ENCODE measurements around the gene NAXD. TPM values are rescaled to one million over a fixed set of nuclear protein-coding genes. Genes with fewer than 3 reads are reported as not detected.

NAXD gene
- total RNA-seq, 1 experiment from 2014 or later, result 32.1 TPM

DNA sequence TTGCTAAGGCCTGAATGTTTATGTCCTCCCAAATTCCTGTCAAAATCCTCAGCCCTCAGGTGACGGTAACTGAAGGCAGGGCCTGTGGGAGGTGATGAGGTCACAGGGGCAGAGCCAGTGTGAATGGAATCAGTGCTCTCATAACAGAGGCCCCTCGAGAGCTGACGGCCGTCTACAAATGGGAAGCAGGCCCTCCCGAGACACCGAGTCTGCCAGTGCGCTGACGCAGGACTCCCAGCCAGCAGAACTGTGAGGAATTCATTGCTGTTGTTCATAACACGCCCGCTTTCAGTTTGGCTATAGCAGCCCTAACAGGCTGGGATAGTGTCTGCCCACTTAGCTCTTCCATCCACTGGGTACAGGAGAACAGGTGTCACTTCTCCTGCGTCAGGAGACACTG, 49.3 kb downstream of the NAXD start (continued):
- TF ChIP-seq CBX3 (IDR thresholded peaks at IDR 0.05; ENCODE audit: low read depth), result no peak
- no peak for TF ChIP-seq EZH2phosphoT487 (IDR thresholded peaks at IDR 0.05; ENCODE audit: borderline replicate concordance)

GRCh38 chr13:110665491-110666254, 50.3 kb downstream of the NAXD start:
- intact Hi-C loops (cut with micrococcal nuclease), result no loop called here
- ChIA-PET RAD21 (ENCODE audit: low non-redundant PET in 1 of 2, low total read pairs in 2 of 2, uncharacterized antibody in 2 of 2, unreplicated experiment in 2 of 2) (no interaction called here), POLR2A (no interaction called here), CTCF (no interaction called here)
- Histone ChIP-seq H3K36me3 (ENCODE audit: control insufficient read depth in 1 of 2, insufficient read depth in 2 of 2, low read length in 2 of 2) (peaks cover 17 to 57% of the 10 kb centered on the region in 2 experiments), H3K27ac (ENCODE audit: low read depth, low read length) (no peak overlapping the region), H3K79me2 (ENCODE audit: insufficient read depth, low read length) (no peaks in the 10 kb centered on the region; the same call in 1 of the 2 replicates), H2AFZ (ENCODE audit: low read depth, low read length, poor library complexity, severe bottlenecking) (no peak overlapping the region), H3K9me2 (ENCODE audit: insufficient read depth) (no peaks in the 10 kb centered on the region), H3K4me3 (replicated peaks in 1 of 2; ENCODE audit: low read depth in 1 of 2, low read length in 2 of 2) (no peak overlapping the region), H3K4me2 (ENCODE audit: low read length) (no peak overlapping the region), H4K20me1 (ENCODE audit: insufficient read depth) (no peaks in the 10 kb centered on the region), H3K9ac (ENCODE audit: low read length) (no peak overlapping the region), H3K4me1 (ENCODE audit: control insufficient read depth in 1 of 2, insufficient read depth in 2 of 2, low read length in 2 of 2) (no peaks in the 10 kb centered on the region), H3K27me3 (ENCODE audit: insufficient read depth, low read length) (no peaks in the 10 kb centered on the region), H3K9me3 (ENCODE audit: control insufficient read depth in 1 of 2, insufficient read depth in 1 of 2, low read depth in 1 of 2, low read length in 2 of 2) (peaks cover 0 to 5% of the 10 kb centered on the region in 2 experiments; a peak in 1 of 4 replicates)
- BruUV-seq (replicated peaks), result no TSS peak
- TF ChIP-seq EZH2 (IDR thresholded peaks at IDR 0.05) (no peak), ZFX (IDR thresholded peaks at IDR 0.05) (no peak), REST (IDR thresholded peaks at IDR 0.05; ENCODE audit: low read depth) (no peak), ATF3 (IDR thresholded peaks at IDR 0.05) (no peak), CEBPB (IDR thresholded peaks at IDR 0.05; ENCODE audit: low read depth) (no peak), TCF7L2 (IDR thresholded peaks at IDR 0.05; ENCODE audit: borderline replicate concordance, extremely low read depth, insufficient read depth, insufficient read length) (no peak), POLR2A (IDR thresholded peaks at IDR 0.05; ENCODE audit: borderline replicate concordance, extremely low read depth, insufficient read depth, insufficient read length) (no peak), ZNF274 (IDR thresholded peaks at IDR 0.05; ENCODE audit: low read depth, low read length) (no peak), FOSL1 (IDR thresholded peaks at IDR 0.05; ENCODE audit: low read depth) (no peak), POLR2AphosphoS5 (IDR thresholded peaks at IDR 0.05; ENCODE audit: low read depth, low read length) (no peak), YY1 (IDR thresholded peaks at IDR 0.05; ENCODE audit: extremely low read depth, insufficient replicate concordance, low read depth, low read length) (no peak)
- TF ChIP-seq, protein P1, sequence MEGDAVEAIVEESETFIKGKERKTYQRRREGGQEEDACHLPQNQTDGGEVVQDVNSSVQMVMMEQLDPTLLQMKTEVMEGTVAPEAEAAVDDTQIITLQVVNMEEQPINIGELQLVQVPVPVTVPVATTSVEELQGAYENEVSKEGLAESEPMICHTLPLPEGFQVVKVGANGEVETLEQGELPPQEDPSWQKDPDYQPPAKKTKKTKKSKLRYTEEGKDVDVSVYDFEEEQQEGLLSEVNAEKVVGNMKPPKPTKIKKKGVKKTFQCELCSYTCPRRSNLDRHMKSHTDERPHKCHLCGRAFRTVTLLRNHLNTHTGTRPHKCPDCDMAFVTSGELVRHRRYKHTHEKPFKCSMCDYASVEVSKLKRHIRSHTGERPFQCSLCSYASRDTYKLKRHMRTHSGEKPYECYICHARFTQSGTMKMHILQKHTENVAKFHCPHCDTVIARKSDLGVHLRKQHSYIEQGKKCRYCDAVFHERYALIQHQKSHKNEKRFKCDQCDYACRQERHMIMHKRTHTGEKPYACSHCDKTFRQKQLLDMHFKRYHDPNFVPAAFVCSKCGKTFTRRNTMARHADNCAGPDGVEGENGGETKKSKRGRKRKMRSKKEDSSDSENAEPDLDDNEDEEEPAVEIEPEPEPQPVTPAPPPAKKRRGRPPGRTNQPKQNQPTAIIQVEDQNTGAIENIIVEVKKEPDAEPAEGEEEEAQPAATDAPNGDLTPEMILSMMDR (IDR thresholded peaks at IDR 0.05 in 2 of 3, conservative IDR thresholded peaks at IDR 0.05 in 1 of 3; ENCODE audit: borderline replicate concordance in 1 of 3, insufficient read depth in 1 of 3, low read depth in 2 of 3, low read length in 2 of 3), result no peak
- DNase-seq (ENCODE audit: low read depth, low spot score), result no peak
- no peak for ATAC-seq

All from HCT116 (cell line).